Upper lobe of left lung (tissue), 4 donors: ENCODE measurements around the gene ARMH3.

ENCODE experiments used
- EP300 ChIP-seq, 4 donors: sonication (generic); formaldehyde crosslinking; IDR thresholded peaks; one replicate each; pipeline ENCODE4 v1.5.1; 2017; ENCODE audit warnings: antibody characterized with exemption in 4 of 4, control low read depth in 2 of 4
- TF ChIP-seq, protein P1 (sequence below), 6 experiments: fragments of 450-650 bp in 4 of 6; fragments of 200-600 bp in 2 of 6; sonication (generic) in 2 of 6; IDR thresholded peaks; one replicate each; pipeline ENCODE4 v1.5.1; 2016 to 2019; ENCODE audit warnings: antibody characterized with exemption in 6 of 6

DNA sequence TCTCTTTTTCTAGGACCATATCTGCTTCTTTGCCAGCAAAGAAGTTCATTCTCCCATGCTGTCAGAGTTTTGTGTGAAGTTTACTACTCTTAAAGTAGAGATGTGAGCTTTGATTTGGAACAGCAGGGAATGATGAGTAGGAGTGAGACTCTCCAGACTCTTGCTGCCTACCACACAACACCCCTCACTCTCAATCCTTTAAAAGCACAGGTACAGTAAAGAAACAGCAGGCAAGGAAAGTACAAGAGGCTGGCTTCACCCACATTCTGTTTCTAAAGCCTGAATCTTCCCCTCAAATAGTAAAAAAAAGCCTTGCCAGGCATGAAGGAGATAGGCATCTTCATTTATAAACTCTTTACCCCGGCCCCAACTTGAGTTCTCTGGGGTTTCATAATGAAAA lies 97.3 kb downstream of the ARMH3 start:
- TF ChIP-seq, protein P1, sequence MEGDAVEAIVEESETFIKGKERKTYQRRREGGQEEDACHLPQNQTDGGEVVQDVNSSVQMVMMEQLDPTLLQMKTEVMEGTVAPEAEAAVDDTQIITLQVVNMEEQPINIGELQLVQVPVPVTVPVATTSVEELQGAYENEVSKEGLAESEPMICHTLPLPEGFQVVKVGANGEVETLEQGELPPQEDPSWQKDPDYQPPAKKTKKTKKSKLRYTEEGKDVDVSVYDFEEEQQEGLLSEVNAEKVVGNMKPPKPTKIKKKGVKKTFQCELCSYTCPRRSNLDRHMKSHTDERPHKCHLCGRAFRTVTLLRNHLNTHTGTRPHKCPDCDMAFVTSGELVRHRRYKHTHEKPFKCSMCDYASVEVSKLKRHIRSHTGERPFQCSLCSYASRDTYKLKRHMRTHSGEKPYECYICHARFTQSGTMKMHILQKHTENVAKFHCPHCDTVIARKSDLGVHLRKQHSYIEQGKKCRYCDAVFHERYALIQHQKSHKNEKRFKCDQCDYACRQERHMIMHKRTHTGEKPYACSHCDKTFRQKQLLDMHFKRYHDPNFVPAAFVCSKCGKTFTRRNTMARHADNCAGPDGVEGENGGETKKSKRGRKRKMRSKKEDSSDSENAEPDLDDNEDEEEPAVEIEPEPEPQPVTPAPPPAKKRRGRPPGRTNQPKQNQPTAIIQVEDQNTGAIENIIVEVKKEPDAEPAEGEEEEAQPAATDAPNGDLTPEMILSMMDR (IDR thresholded peaks at IDR 0.05), result no peak
- TF ChIP-seq EP300 (IDR thresholded peaks at IDR 0.05), result no peak
